ENCODE data around the gene MYMK.

DNA sequence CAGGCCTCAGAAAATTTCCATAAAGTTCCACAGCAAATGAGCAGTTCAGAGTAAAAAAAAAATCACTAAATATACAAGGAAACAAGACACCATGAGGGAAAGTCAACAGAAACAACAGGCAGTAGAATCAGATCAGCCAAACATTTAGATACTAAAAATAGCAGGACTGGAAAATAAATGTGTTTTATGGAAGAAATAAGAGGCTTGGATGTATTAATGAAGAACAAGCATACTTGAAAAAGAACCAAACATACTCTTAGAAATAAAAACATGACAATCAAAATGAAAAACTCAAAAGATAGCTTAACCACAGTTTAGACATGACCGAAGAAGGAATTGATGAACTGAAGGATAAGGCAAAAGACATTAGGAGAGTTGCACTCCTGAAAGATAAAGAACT lies 22.6 kb downstream of the MYMK start:
- no peak for TF ChIP-seq EP300 (IDR thresholded peaks at IDR 0.05)
- TF ChIP-seq CTCF (IDR thresholded peaks at IDR 0.05): no peak
- TF ChIP-seq POLR2A (IDR thresholded peaks at IDR 0.05): no peak

Measured in stomach (tissue), 4 donors.